MCF 10A (cell line): ENCODE results near the gene WFDC5. TPM values are rescaled to one million over a fixed set of nuclear protein-coding genes. Genes with fewer than 3 reads are reported as not detected.

ENCODE experiments used
- BruUV-seq: library from RNA; stranded (reverse); fragments of 400-500 nt; replicated peaks from 2 replicates; lab custom pipeline; 2021; lab: Mats Ljungman, UMichigan
- CTCF ChIA-PET: fragments of 300-600 bp; sonication (Branson Sonifier 250); formaldehyde crosslinking; extraction: SDS; loops from one replicate; lab custom pipeline; 2021; ENCODE audit warnings: antibody characterized with exemption, inconsistent platforms; lab: Yijun Ruan, JAX
- POLR2A ChIA-PET: fragments of 300-600, 350-650 bp; sonication (Branson Sonifier 250); formaldehyde crosslinking; extraction: SDS; loops from one replicate; lab custom pipeline; 2020; ENCODE audit warnings: antibody characterized with exemption, inconsistent platforms; lab: Yijun Ruan, JAX
- DNase-seq: peaks from one replicate; pipeline ENCODE4 v3.0.0-alpha.2; 2018; ENCODE audit not compliant: unreplicated experiment
- H3K27ac Mint-ChIP-seq: one replicate; pipeline ENCODE4 v1.8.0; 2022; ENCODE audit warnings: mild to moderate bottlenecking, low read depth, mixed read lengths; ENCODE audit not compliant: unreplicated experiment
- H3K27me3 Mint-ChIP-seq: one replicate; pipeline ENCODE4 v1.8.0; 2022; ENCODE audit warnings: mixed read lengths; ENCODE audit not compliant: insufficient read depth, unreplicated experiment
- H3K36me3 Mint-ChIP-seq: one replicate; pipeline ENCODE4 v1.8.0; 2022; ENCODE audit warnings: mild to moderate bottlenecking, moderate library complexity, mixed read lengths; ENCODE audit not compliant: insufficient read depth, unreplicated experiment
- H3K4me1 Mint-ChIP-seq: one replicate; pipeline ENCODE4 v1.8.0; 2022; ENCODE audit warnings: mixed read lengths; ENCODE audit not compliant: insufficient read depth, unreplicated experiment
- H3K4me3 Mint-ChIP-seq: one replicate; pipeline ENCODE4 v1.8.0; 2022; ENCODE audit warnings: mild to moderate bottlenecking, moderate library complexity, mixed read lengths; ENCODE audit not compliant: unreplicated experiment
- H3K9me3 Mint-ChIP-seq: one replicate; pipeline ENCODE4 v1.8.0; 2022; ENCODE audit warnings: mixed read lengths; ENCODE audit not compliant: unreplicated experiment
- CTCF ChIP-seq: fragments of 200-600 bp; IDR thresholded peaks from one replicate; pipeline ENCODE4 v1.8.0; 2022; ENCODE audit warnings: antibody characterized with exemption, mild to moderate bottlenecking; ENCODE audit not compliant: unreplicated experiment
- intact Hi-C: fragments of 100-400 bp; cut with micrococcal nuclease; formaldehyde crosslinking; loops from 2 replicates; pipeline ENCODE4 v1.14.1; 2022
- total RNA-seq: library from RNA; stranded (reverse); gene quantifications from 2 replicates; pipeline ENCODE4 v1.2.3, GENCODE V29; 2022

WFDC5 gene
- total RNA-seq, 1 experiment from 2014 or later: not detected

- intact Hi-C loops: no loop called here
- CTCF ChIA-PET: interaction anchor here (0.7 to 5.3 kb wide), 4 partner anchors 9 to 24 kb away, joined by 3 to 29 read pairs (median 4); no protein-coding TSS in a partner anchor
Measured at GRCh38 chr20:45115829-45116228, 855 bp upstream of the WFDC5 start.

GRCh38 chr20:45115386-45115774 is 406 bp upstream of the WFDC5 start:
- BruUV-seq: no TSS peak
- ChIA-PET POLR2A (interaction anchor here (3.0 kb wide), 1 partner anchor 13 kb away, joined by 10 read pairs; no protein-coding TSS in a partner anchor), CTCF (interaction anchor here (0.6 to 11.7 kb wide), 9 partner anchors 8 to 178 kb away, joined by 3 to 211 read pairs (median 4); partner anchors contain the start of gene KCNS1)
- peaks cover 18% of the 10 kb centered on the region for H3K27me3 Mint-ChIP-seq
- no peak overlapping the region for H3K4me3 Mint-ChIP-seq
- no peaks in the 10 kb centered on the region for H3K4me1 Mint-ChIP-seq
- intact Hi-C loops: no loop called here
- H3K9me3 Mint-ChIP-seq: no peaks in the 10 kb centered on the region
- H3K36me3 Mint-ChIP-seq: no peaks in the 10 kb centered on the region
- no peak for TF ChIP-seq CTCF
- no peak for DNase-seq
- no peak overlapping the region for H3K27ac Mint-ChIP-seq

More at GRCh38 chr20:45115829-45116228, 855 bp upstream of the WFDC5 start:
- BruUV-seq: no TSS peak
- Mint-ChIP-seq H3K9me3 (no peaks in the 10 kb centered on the region), H3K27me3 (peaks cover 23% of the 10 kb centered on the region), H3K4me1 (no peaks in the 10 kb centered on the region), H3K4me3 (no peak overlapping the region), H3K36me3 (no peaks in the 10 kb centered on the region), H3K27ac (no peak overlapping the region)
- TF ChIP-seq CTCF: no peak
- POLR2A ChIA-PET: interaction anchor here (0.6 to 3.0 kb wide), 2 partner anchors 12 to 134 kb away, joined by 3 to 10 read pairs; no protein-coding TSS in a partner anchor
- no peak for DNase-seq

GRCh38 chr20:45113865-45114264 is 1.1 kb downstream of the WFDC5 start:
- no TSS peak for BruUV-seq
- peaks cover 11% of the 10 kb centered on the region for H3K27me3 Mint-ChIP-seq
- no peak for DNase-seq
- no peaks in the 10 kb centered on the region for H3K36me3 Mint-ChIP-seq
- no peak overlapping the region for H3K27ac Mint-ChIP-seq
- ChIA-PET POLR2A (interaction anchor here (0.5 to 3.0 kb wide), 3 partner anchors 14 to 69 kb away, joined by 3 to 10 read pairs (median 3); no protein-coding TSS in a partner anchor), CTCF (interaction anchor here (0.7 to 11.7 kb wide), 13 partner anchors 8 to 206 kb away, joined by 3 to 211 read pairs (median 9); partner anchors contain the start of gene KCNS1)
- H3K9me3 Mint-ChIP-seq: no peaks in the 10 kb centered on the region
- intact Hi-C loops: no loop called here
- H3K4me1 Mint-ChIP-seq: no peaks in the 10 kb centered on the region
- H3K4me3 Mint-ChIP-seq: no peak overlapping the region
- no peak for TF ChIP-seq CTCF

GRCh38 chr20:45112754-45113153 is 2.2 kb downstream of the WFDC5 start:
- Mint-ChIP-seq H3K4me1 (no peaks in the 10 kb centered on the region), H3K27me3 (peaks cover 11% of the 10 kb centered on the region), H3K4me3 (no peak overlapping the region), H3K9me3 (no peaks in the 10 kb centered on the region), H3K36me3 (no peaks in the 10 kb centered on the region), H3K27ac (no peak overlapping the region)
- ChIA-PET CTCF (interaction anchor here (0.6 to 11.7 kb wide), 29 partner anchors 8 to 281 kb away, joined by 3 to 211 read pairs (median 5); partner anchors contain the start of genes KCNS1 and WFDC12), POLR2A (interaction anchor here (1.1 to 2.9 kb wide), 3 partner anchors 18 to 68 kb away, joined by 3 to 10 read pairs (median 3); no protein-coding TSS in a partner anchor)
- no peak for TF ChIP-seq CTCF
- intact Hi-C loops: loop anchor here (1.0 kb wide), 1 partner anchor 101 kb away; no protein-coding TSS in a partner anchor
- no TSS peak for BruUV-seq
- DNase-seq: no peak
